CD4-positive, alpha-beta T cell (primary cell): ENCODE results near the gene TDRD9. TPM values are rescaled to one million over a fixed set of nuclear protein-coding genes. Genes with fewer than 3 reads are reported as not detected.
A peak's percentile ranks its signal among the peaks of the same experiment; 100 is the strongest.

Source experiments
- ATAC-seq: fragments of 200-7000 bp; cut with Tn5 transposase; one replicate; pipeline ENCODE4 v1.10.0; 2022; ENCODE audit warnings: mild to moderate bottlenecking; ENCODE audit not compliant: poor library complexity
- CTCF ChIA-PET: fragments of 350-600 bp; sonication (Branson Sonifier 250); formaldehyde crosslinking; loops from one replicate; lab custom pipeline; 2021; ENCODE audit warnings: antibody characterized with exemption, inconsistent platforms; lab: Charles Lee
- POLR2A ChIA-PET: fragments of 350-600 bp; sonication (Branson Sonifier 250); formaldehyde crosslinking; loops from one replicate; lab custom pipeline; 2021; ENCODE audit warnings: antibody characterized with exemption, inconsistent platforms; lab: Charles Lee
- DNase-seq, 14 experiments: peaks; one replicate each; pipeline ENCODE4 v3.0.0-alpha.2; 2013 to 2020; ENCODE audit warnings: mixed read lengths in 2 of 14
- H3K27ac ChIP-seq, 2 donors: one replicate each; pipeline versions ENCODE4 v1.5.1 to v1.7.0; 2013; ENCODE audit warnings: low read length in 2 of 2, low read depth in 1 of 2, mild to moderate bottlenecking in 1 of 2
- H3K27me3 ChIP-seq, 2 experiments: 1 replicate in 1 of 2; 2 replicates in 1 of 2; pipeline versions ENCODE4 v1.6.1 to v1.7.0; 2013; ENCODE audit warnings: low read length in 2 of 2, control low read depth in 1 of 2, mild to moderate bottlenecking in 1 of 2, moderate library complexity in 1 of 2; ENCODE audit not compliant: insufficient read depth in 2 of 2, control insufficient read depth in 1 of 2
- H3K36me3 ChIP-seq: one replicate; pipeline ENCODE4 v1.6.1; 2013; ENCODE audit warnings: low read length, control low read depth; ENCODE audit not compliant: insufficient read depth
- H3K4me1 ChIP-seq: one replicate; pipeline ENCODE4 v1.6.1; 2013; ENCODE audit warnings: low read length, control low read depth; ENCODE audit not compliant: insufficient read depth
- H3K4me3 ChIP-seq: one replicate; pipeline ENCODE4 v1.5.1; 2013; ENCODE audit warnings: mild to moderate bottlenecking, low read length, moderate library complexity
- H3K9me3 ChIP-seq, 2 experiments: 1 replicate in 1 of 2; 2 replicates in 1 of 2; pipeline versions ENCODE4 v1.6.1 to v1.7.0; 2013; ENCODE audit warnings: low read length in 2 of 2, mild to moderate bottlenecking in 2 of 2, control low read depth in 1 of 2, moderate library complexity in 1 of 2; ENCODE audit not compliant: control insufficient read depth in 1 of 2, insufficient read depth in 1 of 2
- H3K27ac Mint-ChIP-seq: one replicate; pipeline ENCODE4 v1.8.0; 2020; ENCODE audit warnings: mixed read lengths
- H3K27me3 Mint-ChIP-seq: one replicate; pipeline ENCODE4 v1.8.0; 2021; ENCODE audit warnings: mixed read lengths
- H3K36me3 Mint-ChIP-seq: one replicate; pipeline ENCODE4 v1.8.0; 2021; ENCODE audit warnings: low read depth, mixed read lengths
- H3K4me1 Mint-ChIP-seq: one replicate; pipeline ENCODE4 v1.8.0; 2021; ENCODE audit warnings: low read depth, mixed read lengths
- H3K4me3 Mint-ChIP-seq: one replicate; pipeline ENCODE4 v1.8.0; 2020; ENCODE audit warnings: mild to moderate bottlenecking, mixed read lengths
- H3K9me3 Mint-ChIP-seq: one replicate; pipeline ENCODE4 v1.8.0; 2020; ENCODE audit warnings: mixed read lengths
- CTCF ChIP-seq: fragments of 200-600 bp; IDR thresholded peaks from one replicate; pipeline ENCODE4 v1.8.0; 2022; ENCODE audit warnings: antibody characterized with exemption, mild to moderate bottlenecking
- intact Hi-C, 2 experiments: fragments of 100-400 bp; cut with DNase I in 1 of 2; cut with micrococcal nuclease in 1 of 2; formaldehyde crosslinking; loops; one replicate each; pipeline versions ENCODE4 v1.15.1 to v1.9.0; 2023 to 2025; cut with DNase I, micrococcal nuclease
- total RNA-seq, 174 experiments: library from RNA in 2 of 174; stranded (reverse) in 2 of 174; gene quantifications; one replicate each; pipeline ENCODE4 v1.2.3 and lab custom pipeline; 2021 to 2026

Gene TDRD9
- total RNA-seq, 2 experiments from 2014 or later: 0.17 to 0.27 TPM

DNA sequence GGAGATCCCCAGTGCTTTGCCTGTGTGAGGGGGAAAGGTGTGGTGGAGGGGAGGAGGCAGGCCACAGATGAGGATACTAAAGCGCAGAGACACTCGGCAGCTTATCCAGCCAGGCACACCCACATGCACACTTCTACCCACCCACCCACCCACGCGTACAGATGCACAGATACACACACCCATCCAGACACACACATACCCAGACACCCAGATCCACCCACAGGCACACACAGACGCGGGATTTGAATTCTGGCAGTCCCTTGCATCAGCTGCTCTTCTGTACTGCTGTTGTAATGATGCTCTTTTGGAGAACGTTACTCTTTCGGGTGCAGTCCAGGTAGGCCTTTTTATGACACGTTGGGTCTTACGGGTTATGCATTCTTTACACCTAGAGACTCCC lies 69.8 kb downstream of the TDRD9 start:
- H3K4me1 Mint-ChIP-seq: no peaks in the 10 kb centered on the region
- H3K27me3 Mint-ChIP-seq: peaks cover 23% of the 10 kb centered on the region
- Histone ChIP-seq H3K27ac (no peak overlapping the region), H3K4me3 (no peak overlapping the region), H3K36me3 (no peaks in the 10 kb centered on the region), H3K27me3 (peaks cover 0 to 6% of the 10 kb centered on the region in 2 experiments), H3K4me1 (no peaks in the 10 kb centered on the region), H3K9me3 (no peaks in the 10 kb centered on the region)
- no peaks in the 10 kb centered on the region for H3K9me3 Mint-ChIP-seq
- no peak overlapping the region for H3K4me3 Mint-ChIP-seq
- no peaks in the 10 kb centered on the region for H3K36me3 Mint-ChIP-seq
- CTCF ChIA-PET: no interaction called here
- POLR2A ChIA-PET: no interaction called here
- no peak overlapping the region for H3K27ac Mint-ChIP-seq
- TF ChIP-seq CTCF: no peak
- ATAC-seq (no peak), DNase-seq (no peak)
- intact Hi-C loops: no loop called here

DNA sequence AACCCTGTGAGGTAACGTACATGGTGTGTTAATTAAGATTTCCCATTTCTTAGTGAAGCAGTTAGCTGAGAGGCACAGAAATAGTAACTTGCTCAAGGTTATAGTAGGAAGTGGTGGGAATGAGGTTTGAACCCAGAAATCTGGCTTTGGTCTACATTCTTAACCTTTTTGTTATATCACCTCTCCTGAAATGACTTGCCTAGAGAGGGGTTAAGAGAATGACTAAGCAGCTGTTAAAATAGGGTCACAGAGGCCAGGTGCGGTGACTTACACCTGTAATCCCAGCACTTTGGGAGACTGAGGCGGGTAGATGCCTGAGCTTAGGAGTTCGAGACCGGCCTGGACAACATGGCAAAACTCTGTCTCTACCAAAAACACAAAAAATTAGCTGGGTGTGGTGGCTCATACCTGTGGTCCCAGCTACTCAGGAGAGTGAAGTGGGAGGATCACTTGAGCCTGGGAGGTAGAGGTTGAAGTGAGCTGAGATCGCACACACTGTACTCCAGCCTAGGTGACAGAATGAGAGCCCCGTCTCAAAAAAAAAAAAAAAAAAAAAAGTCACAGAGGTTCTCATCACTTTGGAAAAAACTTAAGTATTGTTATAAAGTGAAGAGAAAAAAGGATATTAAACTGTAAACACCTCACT lies 71.7 kb downstream of the TDRD9 start:
- Histone ChIP-seq H3K9me3 (no peaks in the 10 kb centered on the region), H3K4me3 (no peak overlapping the region), H3K4me1 (no peaks in the 10 kb centered on the region), H3K36me3 (no peaks in the 10 kb centered on the region), H3K27ac (no peak overlapping the region), H3K27me3 (peaks cover 0 to 3% of the 10 kb centered on the region in 2 experiments)
- POLR2A ChIA-PET: no interaction called here
- DNase-seq (no peak), ATAC-seq (no peak)
- TF ChIP-seq CTCF: no peak
- Mint-ChIP-seq H3K27ac (no peak overlapping the region), H3K4me1 (no peaks in the 10 kb centered on the region), H3K9me3 (no peaks in the 10 kb centered on the region), H3K27me3 (peaks cover 22% of the 10 kb centered on the region), H3K36me3 (no peaks in the 10 kb centered on the region), H3K4me3 (no peak overlapping the region)
- CTCF ChIA-PET: no interaction called here
- intact Hi-C loops: loop anchor here (2.0 to 10.0 kb wide), 2 partner anchors 191 to 195 kb away; no protein-coding TSS in a partner anchor

- Histone ChIP-seq H3K4me1 (no peaks in the 10 kb centered on the region), H3K9me3 (no peaks in the 10 kb centered on the region), H3K27ac (no peak overlapping the region), H3K36me3 (no peaks in the 10 kb centered on the region), H3K27me3 (peaks cover 0 to under 1% of the 10 kb centered on the region in 2 experiments), H3K4me3 (no peak overlapping the region)
- H3K36me3 Mint-ChIP-seq: no peaks in the 10 kb centered on the region
- ATAC-seq: peak; percentile 44
- DNase-seq: peak in 8 of 14 experiments; percentile 1 to 31 (median 12)
- POLR2A ChIA-PET: no interaction called here
- CTCF ChIA-PET: no interaction called here
- H3K4me1 Mint-ChIP-seq: no peaks in the 10 kb centered on the region
- peaks cover 22% of the 10 kb centered on the region for H3K27me3 Mint-ChIP-seq
- TF ChIP-seq CTCF: no peak
- no peak overlapping the region for H3K27ac Mint-ChIP-seq
- H3K4me3 Mint-ChIP-seq: no peak overlapping the region
- H3K9me3 Mint-ChIP-seq: no peaks in the 10 kb centered on the region
- intact Hi-C loops: loop anchor here (2.0 to 10.0 kb wide), 2 partner anchors 192 to 196 kb away; no protein-coding TSS in a partner anchor
These were observed 72.7 kb downstream of the TDRD9 start for GRCh38 chr14:104001003-104001402.
